Karpas-422 (cell line): ENCODE results near the gene KIF4A. TPM values are rescaled to one million over a fixed set of nuclear protein-coding genes. Genes with fewer than 3 reads are reported as not detected.

Experiments used
- DNase-seq: peaks from one replicate; pipeline ENCODE4 v3.0.0-alpha.2; 2015
- H2AFZ ChIP-seq: fragments of 200-600 bp; sonication (generic); 2 replicates; pipeline ENCODE4 v1.6.1; 2014; ENCODE audit warnings: antibody characterized with exemption, low read length, mixed read lengths
- H3K27ac ChIP-seq: fragments of 200-600 bp; sonication (generic); 2 replicates; pipeline ENCODE4 v1.5.1; 2014; ENCODE audit warnings: mild to moderate bottlenecking, low read length, moderate library complexity
- H3K27me3 ChIP-seq: fragments of 200-600 bp; sonication (generic); 2 replicates; pipeline ENCODE4 v1.6.1; 2014; ENCODE audit warnings: low read length, mixed read lengths
- H3K36me3 ChIP-seq: fragments of 200-600 bp; sonication (generic); 2 replicates; pipeline ENCODE4 v1.6.1; 2014; ENCODE audit warnings: low read length, mixed read lengths; ENCODE audit not compliant: insufficient read depth
- H3K4me1 ChIP-seq: fragments of 200-600 bp; sonication (generic); 2 replicates; pipeline ENCODE4 v1.6.1; 2014; ENCODE audit warnings: mild to moderate bottlenecking, low read length, mixed read lengths
- H3K4me2 ChIP-seq: fragments of 200-600 bp; sonication (generic); 2 replicates; pipeline ENCODE4 v1.6.1; 2014; ENCODE audit warnings: low read length, low read depth, mild to moderate bottlenecking; ENCODE audit not compliant: poor library complexity, severe bottlenecking
- H3K4me3 ChIP-seq: fragments of 200-600 bp; sonication (generic); 2 replicates; pipeline ENCODE4 v1.5.1; 2014; ENCODE audit warnings: mild to moderate bottlenecking, antibody characterized with exemption, low read length, mixed read lengths
- H3K79me2 ChIP-seq: fragments of 200-600 bp; sonication (generic); 2 replicates; pipeline ENCODE4 v1.6.1; 2014; ENCODE audit warnings: mild to moderate bottlenecking, low read length, mixed read lengths
- H3K9ac ChIP-seq: fragments of 200-600 bp; sonication (generic); 2 replicates; pipeline ENCODE4 v1.6.0; 2014; ENCODE audit warnings: low read length
- H3K9me2 ChIP-seq: fragments of 200-600 bp; sonication (generic), shearing (Covaris generic); replicated peaks from 2 replicates; pipeline ENCODE4 v1.6.0; 2014; ENCODE audit warnings: mild to moderate bottlenecking, low read length, moderate library complexity; ENCODE audit not compliant: insufficient read depth
- H3K9me3 ChIP-seq: fragments of 300-700, 200-600 bp; sonication (generic); 2 replicates; pipeline ENCODE4 v1.6.1; 2014; ENCODE audit warnings: low read length, mixed read lengths
- H4K20me1 ChIP-seq: fragments of 200-600 bp; sonication (generic); 2 replicates; pipeline ENCODE4 v1.6.1; 2014; ENCODE audit warnings: mild to moderate bottlenecking, antibody characterized with exemption, low read length, low read depth; ENCODE audit not compliant: insufficient read depth
- total RNA-seq: library from RNA; depleted of rRNA; stranded (reverse); fragments of >200 nt; shearing (Covaris generic); gene quantifications from 2 replicates; pipeline ENCODE4 v1.2.3, GENCODE V29; 2014; ENCODE audit warnings: low replicate concordance

KIF4A gene
- total RNA-seq, 1 experiment from 2014 or later, result 12.6 TPM

DNA sequence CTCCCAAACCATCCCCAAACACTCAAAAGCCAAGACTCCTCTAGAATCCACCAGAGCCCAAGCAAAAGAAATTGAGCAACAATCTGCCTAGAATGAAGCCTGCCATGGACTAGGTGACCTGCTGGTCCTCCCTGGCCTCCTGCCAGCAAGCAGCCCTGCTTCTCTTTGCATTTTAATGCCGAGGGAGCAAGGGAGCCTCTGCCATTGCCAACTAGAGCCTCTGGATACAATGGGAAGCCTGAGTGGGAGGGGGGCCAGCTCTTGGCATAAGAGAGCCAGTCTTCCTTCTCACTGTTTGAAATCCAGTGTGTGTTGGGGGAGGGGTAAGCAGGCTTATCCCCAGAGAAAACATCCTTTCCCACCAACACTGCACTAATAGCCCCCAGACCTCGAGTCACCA is 131.7 kb downstream of the KIF4A start:
- H3K9me3 ChIP-seq, result no peaks in the 10 kb centered on the region
- H3K27ac ChIP-seq, result no peak overlapping the region
- H3K4me1 ChIP-seq, result no peaks in the 10 kb centered on the region
- no peaks in the 10 kb centered on the region for H3K36me3 ChIP-seq
- H3K27me3 ChIP-seq, result no peaks in the 10 kb centered on the region
- H3K4me3 ChIP-seq, result no peak overlapping the region
- H2AFZ ChIP-seq, result no peak overlapping the region
- H3K9ac ChIP-seq, result no peak overlapping the region
- no peaks in the 10 kb centered on the region for H3K9me2 ChIP-seq
- no peak for DNase-seq
- no peaks in the 10 kb centered on the region for H3K79me2 ChIP-seq
- H3K4me2 ChIP-seq, result no peak overlapping the region
- no peaks in the 10 kb centered on the region for H4K20me1 ChIP-seq

DNA sequence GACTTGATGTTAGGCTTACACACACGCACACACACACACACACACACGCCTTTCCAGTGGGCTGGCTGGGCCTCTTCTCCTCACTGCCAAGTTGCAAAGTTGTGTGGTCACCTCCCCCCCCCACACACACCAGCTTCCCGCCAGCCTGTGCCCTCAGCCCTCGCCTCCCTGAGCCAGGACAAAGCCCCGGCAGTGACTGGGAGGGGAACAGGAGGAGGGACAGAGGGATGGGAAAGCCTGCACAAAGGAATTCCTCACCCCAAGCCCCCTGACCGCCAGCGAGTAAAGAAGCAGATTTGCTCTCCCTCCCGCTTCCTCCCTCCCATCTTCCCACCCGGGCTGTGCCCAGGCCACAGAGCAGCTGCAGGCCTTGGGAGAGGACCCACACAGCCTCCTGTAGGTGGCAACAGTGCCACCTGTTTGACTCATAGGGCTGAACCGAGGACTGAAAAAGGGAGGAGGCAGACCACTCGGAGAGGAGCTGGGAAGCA is 133.0 kb downstream of the KIF4A start, which contains the start of gene GDPD2:
Gene GDPD2, plus strand, starts transcription at position 464 of the 491 bp plus-strand sequence. CDS start 1,671 bp downstream, outside the sequence.
- peak; percentile 42 for DNase-seq
- Histone ChIP-seq H3K36me3 (no peaks in the 10 kb centered on the region), H3K27me3 (no peaks in the 10 kb centered on the region), H3K9me3 (no peaks in the 10 kb centered on the region), H3K4me3 (no peak within 1 kb of the TSS), H3K4me1 (no peaks in the 10 kb centered on the region), H3K79me2 (no peaks in the 10 kb centered on the region), H4K20me1 (no peaks in the 10 kb centered on the region), H3K9ac (no peak within 1 kb of the TSS), H3K4me2 (no peak within 1 kb of the TSS), H3K9me2 (no peaks in the 10 kb centered on the region), H3K27ac (no peak within 1 kb of the TSS), H2AFZ (no peak within 1 kb of the TSS)

DNA sequence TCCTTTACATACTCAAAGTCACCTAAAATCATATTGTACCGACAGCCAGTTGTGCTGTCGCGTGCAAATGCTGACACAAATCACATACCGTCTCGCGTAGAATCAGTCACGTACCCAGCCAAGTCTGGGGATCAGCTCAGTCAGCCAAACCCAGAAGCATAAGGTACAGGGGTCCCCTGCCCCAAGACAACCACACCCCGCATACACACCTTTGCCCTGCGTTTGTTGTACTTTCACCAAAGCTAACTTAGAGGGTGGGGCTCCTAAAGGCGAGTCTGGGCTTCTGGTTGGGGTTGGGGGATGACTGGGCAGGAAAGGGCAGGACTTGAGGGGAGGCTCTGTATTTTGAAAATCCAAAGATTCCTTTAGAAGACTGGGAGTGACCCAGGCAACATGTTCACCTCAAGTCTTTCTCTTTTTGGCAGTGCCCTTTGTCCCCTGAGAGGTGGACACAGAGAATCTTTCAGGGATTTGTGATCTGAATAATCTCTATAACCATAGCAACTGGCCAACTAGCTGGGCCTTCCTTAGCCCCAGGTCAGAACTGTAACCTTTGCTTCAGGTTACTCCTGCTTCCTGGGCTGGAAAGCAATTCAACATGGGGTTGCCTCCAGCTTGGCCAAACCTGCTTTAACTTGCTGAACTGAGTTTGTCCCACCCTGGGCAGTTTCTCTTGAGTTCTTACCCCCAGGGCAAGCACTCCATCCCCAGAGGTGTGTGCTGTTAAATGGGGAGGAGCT is 134.2 kb downstream of the KIF4A start:
- Histone ChIP-seq H3K36me3 (no peaks in the 10 kb centered on the region), H3K4me1 (no peaks in the 10 kb centered on the region), H3K9ac (no peak overlapping the region), H3K27ac (no peak overlapping the region), H3K4me3 (no peak overlapping the region), H3K9me3 (no peaks in the 10 kb centered on the region), H3K4me2 (no peak overlapping the region), H3K79me2 (no peaks in the 10 kb centered on the region), H2AFZ (no peak overlapping the region), H3K9me2 (no peaks in the 10 kb centered on the region), H4K20me1 (no peaks in the 10 kb centered on the region), H3K27me3 (no peaks in the 10 kb centered on the region)
- peak; percentile 20 for DNase-seq

DNA sequence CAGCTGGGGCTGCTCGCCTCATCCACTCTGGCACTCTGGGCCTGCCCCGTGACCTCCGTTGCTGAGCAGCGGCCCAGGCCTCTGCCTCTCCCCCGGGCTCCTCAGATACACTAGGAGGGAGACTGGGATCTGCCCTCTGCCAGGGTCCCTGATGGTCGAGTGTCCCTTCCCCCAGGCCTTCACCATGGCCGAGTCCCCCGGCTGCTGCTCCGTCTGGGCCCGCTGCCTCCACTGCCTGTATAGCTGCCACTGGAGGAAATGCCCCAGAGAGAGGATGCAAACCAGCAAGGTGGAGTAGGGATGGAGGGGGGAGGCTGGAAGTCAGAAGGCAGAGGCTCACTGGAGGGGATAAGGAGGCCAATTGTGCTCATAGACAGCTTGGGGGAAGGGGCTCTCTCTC is 134.9 kb downstream of the KIF4A start:
- H4K20me1 ChIP-seq, result no peaks in the 10 kb centered on the region
- no peak overlapping the region for H3K4me3 ChIP-seq
- H3K79me2 ChIP-seq, result no peaks in the 10 kb centered on the region
- no peak overlapping the region for H2AFZ ChIP-seq
- no peak overlapping the region for H3K9ac ChIP-seq
- H3K27ac ChIP-seq, result no peak overlapping the region
- no peaks in the 10 kb centered on the region for H3K9me2 ChIP-seq
- H3K36me3 ChIP-seq, result no peaks in the 10 kb centered on the region
- H3K27me3 ChIP-seq, result no peaks in the 10 kb centered on the region
- H3K4me2 ChIP-seq, result no peak overlapping the region
- no peak for DNase-seq
- no peaks in the 10 kb centered on the region for H3K4me1 ChIP-seq
- H3K9me3 ChIP-seq, result no peaks in the 10 kb centered on the region

DNA sequence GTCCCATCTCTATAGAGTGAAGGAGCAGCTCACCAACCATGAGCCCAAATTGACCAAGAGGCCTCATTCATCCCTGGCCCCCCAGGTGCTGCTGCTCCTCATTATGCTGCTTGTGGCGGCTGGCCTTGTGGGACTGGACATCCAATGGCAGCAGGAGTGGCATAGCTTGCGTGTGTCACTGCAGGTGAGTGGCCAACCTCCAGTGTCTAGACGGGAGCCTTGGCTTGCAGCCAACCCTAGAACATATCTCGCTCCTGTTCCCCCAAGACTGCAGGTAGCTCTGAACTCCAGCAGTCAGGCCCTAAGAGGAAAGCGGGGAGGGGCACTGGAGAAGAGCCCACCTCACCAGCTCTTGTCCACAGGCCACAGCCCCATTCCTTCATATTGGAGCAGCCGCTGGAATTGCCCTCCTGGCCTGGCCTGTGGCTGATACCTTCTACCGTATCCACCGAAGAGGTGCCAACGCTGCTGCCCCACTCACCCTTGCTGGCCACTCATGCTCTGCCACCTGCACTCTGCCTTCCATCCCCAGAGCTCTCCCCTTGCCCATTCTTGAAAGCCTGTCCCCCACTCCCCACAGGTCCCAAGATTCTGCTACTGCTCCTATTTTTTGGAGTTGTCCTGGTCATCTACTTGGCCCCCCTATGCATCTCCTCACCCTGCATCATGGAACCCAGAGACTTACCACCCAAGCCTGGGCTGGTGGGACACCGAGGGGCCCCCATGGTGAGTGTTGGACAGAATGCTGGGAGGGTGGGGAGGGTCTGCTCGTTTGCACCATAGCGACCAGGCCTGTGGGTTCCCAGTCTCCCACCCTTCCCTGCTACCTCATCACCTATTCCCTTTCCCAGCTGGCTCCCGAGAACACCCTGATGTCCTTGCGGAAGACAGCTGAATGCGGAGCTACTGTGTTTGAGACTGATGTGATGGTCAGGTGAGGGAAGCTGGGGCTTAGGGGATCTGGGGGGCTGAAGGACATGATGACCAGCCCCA is 136.7 kb downstream of the KIF4A start:
- Histone ChIP-seq H4K20me1 (no peaks in the 10 kb centered on the region), H3K9me3 (no peaks in the 10 kb centered on the region), H3K36me3 (no peaks in the 10 kb centered on the region), H3K27me3 (no peaks in the 10 kb centered on the region), H3K27ac (no peak overlapping the region), H3K9ac (no peak overlapping the region), H2AFZ (no peak overlapping the region), H3K4me3 (no peak overlapping the region), H3K79me2 (no peaks in the 10 kb centered on the region), H3K4me1 (no peaks in the 10 kb centered on the region), H3K9me2 (no peaks in the 10 kb centered on the region), H3K4me2 (no peak overlapping the region)
- DNase-seq, result no peak

DNA sequence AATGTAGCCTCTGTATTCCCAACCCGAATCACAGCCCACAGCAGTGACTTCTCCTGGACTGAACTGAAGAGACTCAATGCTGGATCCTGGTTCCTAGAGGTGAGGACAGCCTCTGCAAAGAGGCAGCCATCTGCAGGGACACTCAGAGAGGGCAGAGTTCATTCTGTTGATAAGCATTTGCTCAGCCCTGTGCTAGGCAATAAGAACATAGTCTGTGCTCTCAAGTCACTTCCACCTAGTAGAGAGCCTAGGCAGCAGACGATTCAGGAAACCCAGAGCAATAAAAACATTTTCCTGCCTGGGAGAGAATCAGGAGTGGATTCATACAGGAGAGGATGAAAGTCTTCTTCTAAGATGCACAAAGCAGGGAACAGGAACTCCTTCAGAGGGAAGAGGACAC is 137.5 kb downstream of the KIF4A start:
- H2AFZ ChIP-seq, result no peak overlapping the region
- H3K4me1 ChIP-seq, result no peaks in the 10 kb centered on the region
- DNase-seq, result no peak
- no peaks in the 10 kb centered on the region for H3K27me3 ChIP-seq
- H3K9ac ChIP-seq, result no peak overlapping the region
- no peaks in the 10 kb centered on the region for H3K79me2 ChIP-seq
- H3K4me3 ChIP-seq, result no peak overlapping the region
- no peaks in the 10 kb centered on the region for H3K9me3 ChIP-seq
- H3K27ac ChIP-seq, result no peak overlapping the region
- no peaks in the 10 kb centered on the region for H3K36me3 ChIP-seq
- H3K9me2 ChIP-seq, result no peaks in the 10 kb centered on the region
- no peak overlapping the region for H3K4me2 ChIP-seq
- no peaks in the 10 kb centered on the region for H4K20me1 ChIP-seq

DNA sequence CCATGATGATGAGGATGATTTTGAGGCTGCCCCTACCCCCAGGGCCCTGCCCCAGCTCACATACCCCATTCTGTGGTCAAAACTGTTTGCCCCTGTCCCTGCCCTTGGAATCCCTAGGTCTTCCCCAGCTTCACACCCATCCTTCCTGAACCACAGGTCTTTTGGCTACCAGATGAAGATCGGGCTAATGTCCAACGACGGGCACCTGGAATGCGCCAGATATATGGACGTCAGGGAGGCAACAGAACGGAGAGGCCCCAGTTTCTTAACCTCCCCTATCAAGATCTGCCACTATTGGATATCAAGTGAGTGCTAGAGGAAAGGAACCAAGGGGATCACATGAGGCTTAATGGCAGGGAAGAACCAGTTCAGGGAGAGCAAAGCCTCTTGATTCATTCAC is 139.9 kb downstream of the KIF4A start:
- Histone ChIP-seq H4K20me1 (no peaks in the 10 kb centered on the region), H3K4me1 (peaks cover 11% of the 10 kb centered on the region), H3K27me3 (no peaks in the 10 kb centered on the region), H3K4me2 (no peak overlapping the region), H3K4me3 (no peak overlapping the region), H3K27ac (no peak overlapping the region), H2AFZ (no peak overlapping the region), H3K36me3 (no peaks in the 10 kb centered on the region), H3K9me2 (no peaks in the 10 kb centered on the region), H3K79me2 (no peaks in the 10 kb centered on the region), H3K9me3 (no peaks in the 10 kb centered on the region), H3K9ac (no peak overlapping the region)
- no peak for DNase-seq
